NB4 (cell line): ENCODE measurements around the gene CADM1.

Experiments used
- DNase-seq: peaks from one replicate; pipeline ENCODE4 v3.0.0; 2010; ENCODE audit warnings: low read depth
- H3K4me3 ChIP-seq: one replicate; pipeline ENCODE4 v1.5.1; 2011; ENCODE audit warnings: mild to moderate bottlenecking, low read depth, low read length, moderate library complexity
- MAX ChIP-seq: IDR thresholded peaks from 2 replicates; pipeline ENCODE4 v1.6.1; 2011; ENCODE audit warnings: low read depth, low read length
- MYC ChIP-seq: IDR thresholded peaks from 2 replicates; pipeline ENCODE4 v1.6.1; 2011; ENCODE audit warnings: low read depth, low read length
- POLR2A ChIP-seq: IDR thresholded peaks from 2 replicates; pipeline ENCODE4 v1.6.1; 2011; ENCODE audit warnings: mild to moderate bottlenecking; ENCODE audit not compliant: insufficient read length; ENCODE audit errors: extremely low read depth
- TF ChIP-seq, protein P1 (sequence below): IDR thresholded peaks from one replicate; pipeline ENCODE4 v1.5.1; 2012; ENCODE audit warnings: low read depth, low read length

Gene CADM1

DNA sequence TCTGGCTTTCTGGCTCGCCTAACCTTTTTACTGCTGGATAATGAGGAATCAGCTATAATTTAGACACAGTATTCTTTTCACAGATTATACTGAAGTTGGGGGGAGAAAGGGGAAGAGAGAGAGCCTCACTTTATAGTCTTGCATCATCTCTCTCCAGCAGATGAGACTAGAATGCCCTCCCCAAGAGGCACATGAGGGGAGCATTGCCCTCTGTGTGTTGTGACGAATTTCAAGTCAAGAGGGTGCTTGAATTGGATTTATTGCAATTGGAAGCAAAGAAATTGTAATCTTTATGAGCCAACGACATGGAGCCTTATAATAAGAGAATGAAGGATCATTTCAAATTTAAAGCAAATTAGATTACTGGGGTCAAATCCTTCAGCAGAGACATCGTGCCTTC lies 17.6 kb upstream of the CADM1 start:
- H3K4me3 ChIP-seq = no peak overlapping the region
- DNase-seq = no peak
- TF ChIP-seq MAX (no peak), MYC (no peak), POLR2A (no peak)
- TF ChIP-seq, protein P1, sequence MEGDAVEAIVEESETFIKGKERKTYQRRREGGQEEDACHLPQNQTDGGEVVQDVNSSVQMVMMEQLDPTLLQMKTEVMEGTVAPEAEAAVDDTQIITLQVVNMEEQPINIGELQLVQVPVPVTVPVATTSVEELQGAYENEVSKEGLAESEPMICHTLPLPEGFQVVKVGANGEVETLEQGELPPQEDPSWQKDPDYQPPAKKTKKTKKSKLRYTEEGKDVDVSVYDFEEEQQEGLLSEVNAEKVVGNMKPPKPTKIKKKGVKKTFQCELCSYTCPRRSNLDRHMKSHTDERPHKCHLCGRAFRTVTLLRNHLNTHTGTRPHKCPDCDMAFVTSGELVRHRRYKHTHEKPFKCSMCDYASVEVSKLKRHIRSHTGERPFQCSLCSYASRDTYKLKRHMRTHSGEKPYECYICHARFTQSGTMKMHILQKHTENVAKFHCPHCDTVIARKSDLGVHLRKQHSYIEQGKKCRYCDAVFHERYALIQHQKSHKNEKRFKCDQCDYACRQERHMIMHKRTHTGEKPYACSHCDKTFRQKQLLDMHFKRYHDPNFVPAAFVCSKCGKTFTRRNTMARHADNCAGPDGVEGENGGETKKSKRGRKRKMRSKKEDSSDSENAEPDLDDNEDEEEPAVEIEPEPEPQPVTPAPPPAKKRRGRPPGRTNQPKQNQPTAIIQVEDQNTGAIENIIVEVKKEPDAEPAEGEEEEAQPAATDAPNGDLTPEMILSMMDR = no peak

DNA sequence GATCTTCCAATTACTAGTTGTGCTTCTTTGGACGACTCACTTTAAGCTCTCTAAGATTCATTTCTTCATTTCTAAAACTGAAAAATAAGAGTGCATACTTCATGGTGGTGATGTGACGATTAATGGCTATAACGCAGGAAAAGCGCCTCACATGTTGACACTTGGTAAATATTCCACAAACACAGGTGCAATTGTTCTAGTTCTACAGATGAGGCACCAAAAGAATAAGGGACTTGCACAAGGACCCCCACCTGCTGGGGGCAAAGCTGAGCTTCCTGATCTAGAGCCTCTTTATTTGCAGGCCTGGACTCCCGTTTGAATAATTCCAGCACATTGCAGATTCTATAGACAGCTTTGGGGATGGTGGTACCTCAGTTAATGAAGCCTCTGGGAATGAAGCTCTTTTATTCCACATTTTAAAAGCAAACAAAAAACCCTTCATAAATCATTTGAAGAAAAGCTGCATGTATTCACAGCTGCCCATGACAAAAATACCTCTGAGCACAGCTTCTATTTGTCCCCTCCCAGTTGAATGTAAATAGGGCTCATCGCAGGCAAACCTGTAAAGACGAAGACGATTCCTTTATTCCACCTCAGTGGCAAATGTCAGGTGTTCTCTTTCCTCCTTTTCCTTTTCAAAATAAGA lies 14.9 kb upstream of the CADM1 start:
- TF ChIP-seq MYC (no peak), MAX (no peak)
- TF ChIP-seq, protein P1 = no peak
- DNase-seq = no peak

GRCh38 chr11:115515647-115516395 lies 11.6 kb upstream of the CADM1 start:
- TF ChIP-seq, protein P1 = no peak
- no peak for TF ChIP-seq POLR2A
- TF ChIP-seq MAX = no peak
- no peak for TF ChIP-seq MYC
- no peak for DNase-seq
- H3K4me3 ChIP-seq = no peak overlapping the region

More for the DNA sequence above, 14.9 kb upstream of the CADM1 start:
- H3K4me3 ChIP-seq = no peak overlapping the region

- DNase-seq = no peak
- H3K4me3 ChIP-seq = no peak overlapping the region
- no peak for TF ChIP-seq MAX
- TF ChIP-seq MYC = no peak
- TF ChIP-seq, protein P1 = no peak
- TF ChIP-seq POLR2A = no peak
Measured at GRCh38 chr11:115506954-115507675, 2.9 kb upstream of the CADM1 start.

GRCh38 chr11:115505175-115505574 lies 960 bp upstream of the CADM1 start:
- TF ChIP-seq POLR2A (no peak), MYC (no peak), MAX (no peak)
- TF ChIP-seq, protein P1 = no peak
- no peak overlapping the region for H3K4me3 ChIP-seq
- DNase-seq = no peak
